Mesodermal cell (in vitro differentiated cells): Measurements from ENCODE around the gene ANK3.

Experiments used
- H3K27ac ChIP-seq: 2 replicates; pipeline ENCODE4 v1.7.0; 2013; ENCODE audit warnings: mild to moderate bottlenecking, low read depth, low read length, moderate library complexity; ENCODE audit not compliant: severe bottlenecking
- H3K36me3 ChIP-seq: 2 replicates; pipeline ENCODE4 v1.7.1; 2013; ENCODE audit warnings: mild to moderate bottlenecking, low read length, moderate library complexity; ENCODE audit not compliant: control insufficient read depth, insufficient read depth
- H3K4me1 ChIP-seq: one replicate; pipeline ENCODE4 v1.7.1; 2013; ENCODE audit warnings: mild to moderate bottlenecking, low read length; ENCODE audit not compliant: insufficient read depth, control insufficient read depth, poor library complexity, severe bottlenecking
- H3K4me3 ChIP-seq: 2 replicates; pipeline ENCODE4 v1.7.0; 2013; ENCODE audit warnings: low read length, control low read depth, mild to moderate bottlenecking; ENCODE audit not compliant: insufficient read depth, poor library complexity, severe bottlenecking; ENCODE audit errors: extremely low read depth
- H3K9me3 ChIP-seq: 2 replicates; pipeline ENCODE4 v1.7.1; 2013; ENCODE audit warnings: mild to moderate bottlenecking, low read length, moderate library complexity; ENCODE audit not compliant: control insufficient read depth
- WGBS, 2 experiments: methylation state at CpG; one replicate each; pipeline ENCODE4 v1.1.5; 2013; ENCODE audit warnings: missing lambda C conversion rate in 2 of 2; ENCODE audit not compliant: insufficient coverage in 2 of 2; 5-methylcytosine and 5-hydroxymethylcytosine counted together

ANK3 gene

DNA sequence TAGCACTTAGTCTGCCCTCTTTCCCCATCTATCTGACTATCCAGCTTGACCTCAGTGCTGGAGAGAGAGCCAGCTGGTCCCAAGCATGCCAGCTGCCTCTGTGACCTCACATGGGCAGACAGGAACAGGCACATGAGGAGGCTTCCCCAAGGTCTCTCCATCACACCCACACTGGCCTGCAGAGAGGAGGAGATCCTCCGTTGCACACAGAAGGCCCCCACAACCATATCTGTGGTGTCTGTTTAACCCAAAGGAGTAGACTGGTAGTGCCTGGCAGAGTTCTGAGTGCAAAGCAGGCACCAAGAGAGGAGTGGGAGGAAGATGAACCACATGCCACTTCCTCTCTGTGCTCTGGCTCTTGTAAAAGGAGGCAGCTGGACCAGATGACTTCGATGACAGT is 4.8 kb upstream of the ANK3 start:
- Histone ChIP-seq H3K27ac (no peak overlapping the region), H3K9me3 (no peaks in the 10 kb centered on the region), H3K36me3 (no peaks in the 10 kb centered on the region), H3K4me1 (peaks cover 11% of the 10 kb centered on the region), H3K4me3 (no peak overlapping the region)
- WGBS, 2 experiments = no CpG with 5 or more reads among the region's 2 CpGs

DNA sequence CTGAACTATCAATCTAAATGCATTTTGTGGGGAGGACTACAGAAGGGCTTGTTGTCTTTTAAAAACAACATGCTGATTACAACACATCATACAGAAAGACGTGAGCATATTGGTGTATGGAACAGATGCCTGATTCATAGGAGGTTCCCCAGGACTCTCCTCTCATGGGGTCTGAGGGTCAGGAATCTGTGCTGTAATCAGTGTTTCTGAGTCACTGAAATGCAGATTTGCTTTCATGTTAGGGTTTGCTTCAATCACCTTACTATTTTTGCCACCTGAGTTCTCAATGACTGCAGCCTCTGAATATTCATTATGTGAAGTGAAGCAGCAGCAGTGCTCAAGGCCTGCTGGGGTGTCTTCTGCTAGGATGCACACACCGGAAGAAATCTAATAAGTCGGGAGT is 550 bp upstream of the ANK3 start:
- H3K27ac ChIP-seq = no peak overlapping the region
- H3K4me1 ChIP-seq = peaks cover 15% of the 10 kb centered on the region
- H3K36me3 ChIP-seq = no peaks in the 10 kb centered on the region
- WGBS, 2 experiments = 80 to 100% methylated on average over 1 of the region's 3 CpGs
- H3K4me3 ChIP-seq = no peak overlapping the region
- no peaks in the 10 kb centered on the region for H3K9me3 ChIP-seq

DNA sequence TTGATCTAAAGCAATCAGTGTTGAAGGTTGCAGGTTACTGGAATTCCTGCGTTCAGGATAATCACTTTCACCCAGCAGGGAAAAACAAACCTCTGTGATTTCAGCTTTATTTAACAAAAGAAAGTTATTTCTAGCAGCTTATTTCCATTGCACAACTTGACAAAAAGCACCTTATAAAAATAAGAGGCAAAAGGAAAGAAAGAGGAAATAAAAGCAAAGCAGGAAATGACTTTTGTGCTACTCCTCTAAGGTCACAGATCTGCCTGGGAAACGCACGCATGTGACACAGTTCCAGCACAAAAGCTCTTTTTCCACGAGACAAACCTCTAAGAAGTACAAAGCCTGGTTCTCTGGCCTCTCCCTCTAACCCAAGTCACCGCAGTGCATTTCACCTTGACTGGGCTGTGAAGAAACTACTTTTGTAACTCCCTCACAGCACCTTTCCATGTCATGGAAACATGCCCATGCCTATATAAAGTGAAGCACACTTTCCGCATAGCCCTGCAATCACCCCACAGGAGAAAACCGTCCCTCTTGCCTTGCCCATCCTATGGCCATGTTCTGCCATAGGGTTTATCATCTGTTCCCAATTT is 870 bp downstream of the ANK3 start:
- WGBS, 2 experiments = 71 to 72% methylated on average over 6 of the region's 7 CpGs
- Histone ChIP-seq H3K4me1 (peaks cover 25% of the 10 kb centered on the region), H3K36me3 (no peaks in the 10 kb centered on the region), H3K4me3 (no peak overlapping the region), H3K9me3 (no peaks in the 10 kb centered on the region), H3K27ac (no peak overlapping the region)

DNA sequence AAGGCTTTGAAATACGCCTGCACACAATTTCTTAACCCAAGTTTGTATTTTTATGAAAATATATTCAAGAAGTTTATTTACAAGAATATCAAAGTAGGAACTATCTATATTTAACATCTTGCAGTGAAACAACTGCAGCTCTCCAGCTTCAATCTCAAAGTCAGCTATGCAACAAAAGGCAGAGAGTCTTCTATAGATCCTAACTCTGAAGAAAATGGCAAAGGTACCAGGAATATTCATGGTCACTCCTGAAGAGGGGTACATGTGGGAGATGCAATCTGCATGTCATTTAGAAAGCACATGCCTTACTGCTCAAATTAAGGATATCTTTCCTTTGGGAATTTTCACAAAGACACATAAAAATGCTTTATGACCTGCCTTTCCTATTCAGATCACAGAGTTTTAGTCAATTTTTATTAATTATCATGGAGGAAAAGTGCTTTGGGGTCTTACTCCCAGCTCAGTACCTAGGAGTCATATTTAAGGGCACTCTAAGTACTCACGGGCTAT is 1.5 kb downstream of the ANK3 start:
- WGBS, 2 experiments = no CpG with 5 or more reads among the region's 2 CpGs
- H3K9me3 ChIP-seq = no peaks in the 10 kb centered on the region
- H3K4me1 ChIP-seq = peaks cover 25% of the 10 kb centered on the region
- no peaks in the 10 kb centered on the region for H3K36me3 ChIP-seq
- H3K27ac ChIP-seq = no peak overlapping the region
- H3K4me3 ChIP-seq = no peak overlapping the region

DNA sequence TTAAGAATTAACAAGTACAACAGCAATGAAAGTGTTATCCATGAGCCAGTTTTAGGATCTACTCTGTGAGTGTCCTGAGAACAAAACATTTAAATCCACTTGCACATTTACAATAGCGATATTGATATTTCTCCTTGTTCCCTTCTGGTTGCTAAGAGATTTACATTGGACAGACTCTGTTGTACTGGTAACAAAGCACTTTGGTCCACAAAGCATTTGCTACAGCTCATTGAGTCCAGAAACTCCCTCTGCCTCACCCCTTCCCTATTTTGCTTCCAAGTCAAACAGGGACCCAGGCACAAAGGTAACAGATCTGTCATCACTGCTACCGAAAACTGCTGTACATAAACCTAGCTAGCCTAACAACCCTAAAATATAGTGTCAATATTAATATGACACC is 2.1 kb downstream of the ANK3 start:
- Histone ChIP-seq H3K4me1 (peaks cover 25% of the 10 kb centered on the region), H3K27ac (no peak overlapping the region), H3K9me3 (no peaks in the 10 kb centered on the region), H3K36me3 (no peaks in the 10 kb centered on the region), H3K4me3 (no peak overlapping the region)
- 80 to 100% methylated on average over 1 of the region's 2 CpGs for WGBS, 2 experiments

DNA sequence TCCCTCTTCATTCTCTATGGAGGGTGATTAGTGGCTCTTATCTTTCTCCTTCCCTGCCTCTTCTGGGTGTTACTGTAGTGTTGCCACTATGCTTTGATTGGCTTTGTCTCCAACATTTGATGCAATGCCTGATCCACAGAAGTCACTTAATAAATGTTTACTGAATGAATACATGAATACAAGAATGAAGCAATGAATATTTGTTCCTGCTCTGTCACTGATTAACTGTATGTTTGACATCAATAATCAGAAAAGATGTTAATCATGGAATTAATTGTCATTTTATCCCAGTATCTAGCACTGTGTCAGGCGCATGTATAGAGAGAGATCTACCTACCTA is 4.3 kb downstream of the ANK3 start:
- Histone ChIP-seq H3K4me3 (no peak overlapping the region), H3K36me3 (no peaks in the 10 kb centered on the region), H3K9me3 (no peaks in the 10 kb centered on the region), H3K4me1 (peaks cover 24% of the 10 kb centered on the region), H3K27ac (no peak overlapping the region)
- no CpG with 5 or more reads among the region's 1 CpG for WGBS, 2 experiments

DNA sequence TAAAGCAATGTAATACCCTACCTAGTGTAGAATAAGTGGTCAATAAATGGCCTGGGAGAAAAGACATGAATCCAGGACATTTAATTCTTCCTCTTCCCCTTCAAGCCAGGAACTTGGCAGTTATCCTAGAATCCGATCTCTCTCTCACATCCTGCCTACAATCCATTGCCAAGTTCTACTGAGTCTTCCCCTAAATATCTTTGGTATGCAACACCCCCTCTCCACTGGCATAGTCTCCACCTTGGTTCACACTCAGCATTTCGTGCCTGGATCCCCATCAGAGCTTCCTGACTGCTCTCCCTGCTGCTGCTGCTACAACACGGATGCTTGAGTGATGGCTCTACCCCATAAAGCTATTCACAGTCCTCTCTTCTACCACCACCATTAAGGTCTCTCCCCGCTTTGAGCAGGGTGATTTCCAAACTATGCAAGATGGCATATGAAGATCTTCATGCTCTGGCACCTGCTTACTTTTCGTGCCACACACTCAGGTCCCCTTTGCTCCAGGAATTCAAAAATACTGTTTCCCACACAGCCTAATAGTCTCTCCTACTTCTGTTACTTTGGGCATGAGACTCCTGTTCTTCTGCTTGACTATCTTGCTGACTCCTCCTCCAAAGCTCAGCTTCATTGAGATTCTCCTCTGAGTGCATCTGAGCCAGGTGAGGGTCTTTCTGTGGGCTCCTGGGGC is 4.8 kb downstream of the ANK3 start:
- 84 to 86% methylated on average over 4 to 5 of the region's 5 CpGs for WGBS, 2 experiments
- Histone ChIP-seq H3K4me3 (no peak overlapping the region), H3K4me1 (peaks cover 20% of the 10 kb centered on the region), H3K9me3 (no peaks in the 10 kb centered on the region), H3K27ac (no peak overlapping the region), H3K36me3 (no peaks in the 10 kb centered on the region)

DNA sequence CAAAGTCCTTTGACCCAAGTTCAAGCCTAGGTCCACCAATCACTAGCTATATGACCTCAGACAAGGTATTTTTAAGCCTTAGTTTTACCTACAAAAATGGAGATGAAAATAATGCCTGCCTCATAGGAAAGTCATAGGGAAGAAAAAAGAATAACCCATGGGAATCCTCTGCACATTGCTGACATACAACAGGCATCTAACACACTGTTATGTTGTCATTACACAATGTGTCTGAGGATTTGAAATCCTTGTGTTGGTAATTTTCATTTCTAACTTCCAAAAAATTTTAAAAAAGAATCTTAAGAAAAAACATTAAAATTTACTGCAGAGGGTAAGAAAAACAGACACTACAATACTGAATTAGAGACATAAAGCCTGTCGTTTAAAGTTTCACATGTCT is 5.7 kb downstream of the ANK3 start:
- no CpG with 5 or more reads among the region's 1 CpG for WGBS, 2 experiments
- no peak overlapping the region for H3K27ac ChIP-seq
- peaks cover 13% of the 10 kb centered on the region for H3K4me1 ChIP-seq
- no peaks in the 10 kb centered on the region for H3K36me3 ChIP-seq
- H3K9me3 ChIP-seq = no peaks in the 10 kb centered on the region
- no peak overlapping the region for H3K4me3 ChIP-seq

DNA sequence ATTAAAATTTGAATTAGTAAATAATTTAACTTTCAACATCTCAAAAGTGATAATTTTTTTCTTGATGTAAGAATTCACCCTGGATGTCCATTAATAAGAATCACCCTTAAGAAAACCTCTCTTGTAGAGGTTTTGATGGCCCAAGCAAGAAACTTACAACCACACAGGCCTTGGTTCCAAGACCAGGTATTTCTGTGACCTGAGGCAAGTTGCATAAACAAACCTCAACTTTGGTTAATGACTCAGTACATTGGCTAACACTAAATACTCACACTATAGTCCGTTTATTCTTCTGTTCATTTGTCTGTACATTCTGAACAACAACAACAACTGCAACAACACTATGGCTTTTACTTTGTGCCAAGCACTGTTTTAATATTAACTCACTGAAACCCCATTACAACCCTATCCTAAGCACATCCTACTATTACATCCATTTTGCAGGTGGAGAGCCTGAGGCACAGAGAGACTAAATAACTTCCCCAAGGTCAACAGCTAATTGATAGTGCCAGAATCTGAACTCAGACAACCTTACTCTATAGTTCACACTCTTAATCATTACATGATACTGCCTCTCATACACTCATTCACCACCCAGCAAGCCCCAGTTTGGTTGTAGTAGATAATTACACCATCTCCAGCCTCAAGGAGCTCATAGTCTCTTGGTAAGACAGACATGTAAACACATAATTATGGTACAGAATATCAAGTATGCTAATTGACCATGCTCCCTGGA is 6.6 kb downstream of the ANK3 start:
- Histone ChIP-seq H3K4me1 (peaks cover 10% of the 10 kb centered on the region), H3K36me3 (no peaks in the 10 kb centered on the region), H3K27ac (no peak overlapping the region), H3K4me3 (no peak overlapping the region), H3K9me3 (no peaks in the 10 kb centered on the region)
- WGBS, 2 experiments = 100% methylated on average over 1 of the region's 1 CpG

DNA sequence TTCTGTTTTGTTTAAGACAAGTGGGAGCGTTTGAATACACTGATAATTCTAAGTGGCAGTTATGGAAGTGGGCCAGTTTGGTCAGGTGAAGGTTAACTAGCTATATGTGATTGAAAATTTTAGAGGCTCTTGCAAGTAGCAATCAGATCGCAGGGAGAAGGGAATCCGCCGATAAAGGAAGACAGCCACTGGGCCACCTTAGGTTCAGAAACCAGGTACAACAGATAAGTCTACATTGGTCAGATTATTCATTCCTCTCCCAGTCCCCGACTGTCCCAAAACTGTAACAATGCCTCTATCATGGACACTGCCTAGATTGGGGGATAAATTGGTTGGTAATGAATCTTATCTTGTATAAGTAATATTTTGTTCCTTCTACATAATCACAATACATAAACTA is 8.9 kb downstream of the ANK3 start:
- Histone ChIP-seq H3K36me3 (no peaks in the 10 kb centered on the region), H3K4me3 (no peak overlapping the region), H3K27ac (no peak overlapping the region), H3K4me1 (peaks cover 14% of the 10 kb centered on the region), H3K9me3 (no peaks in the 10 kb centered on the region)
- 95 to 100% methylated on average over 2 of the region's 5 CpGs for WGBS, 2 experiments

DNA sequence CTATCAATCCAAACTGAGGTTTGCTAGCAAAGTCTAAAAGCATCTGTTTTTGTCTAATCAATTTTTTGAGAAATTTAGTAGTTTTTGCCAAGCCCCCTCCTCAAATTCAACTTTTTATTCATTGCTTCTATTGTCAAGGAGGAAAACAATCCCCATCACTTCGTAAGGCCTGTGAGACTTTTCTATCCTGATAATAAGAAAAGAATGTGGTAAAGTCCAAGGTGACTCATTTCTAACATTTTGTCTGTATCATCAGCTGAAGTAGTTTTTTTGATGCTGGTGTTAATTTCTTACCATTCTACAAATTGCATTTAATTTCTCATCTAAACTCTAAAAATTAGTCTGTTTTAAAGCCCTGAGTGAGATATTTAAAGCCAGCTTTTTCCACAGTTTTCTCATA is 11.7 kb downstream of the ANK3 start:
- Histone ChIP-seq H3K9me3 (no peaks in the 10 kb centered on the region), H3K4me3 (no peak overlapping the region), H3K27ac (no peak overlapping the region), H3K36me3 (no peaks in the 10 kb centered on the region), H3K4me1 (peaks cover 4% of the 10 kb centered on the region)
- whole genome bisulfite sequencing, 2 experiments = no CpG with 5 or more reads among the region's 1 CpG
